Transverse colon (tissue), 4 donors: ENCODE measurements around the gene RAMP3. TPM values are rescaled to one million over a fixed set of nuclear protein-coding genes. Genes with fewer than 3 reads are reported as not detected.

Source experiments
- DNase-seq: peaks from one replicate; pipeline ENCODE4 v3.0.0-alpha.2; 2019
- H3K27ac ChIP-seq, 4 donors: fragments of 200-600 bp; sonication (generic); 2 replicates each; pipeline ENCODE4 v1.5.1; 2016 to 2018; ENCODE audit warnings: inconsistent platforms in 4 of 4
- H3K27me3 ChIP-seq: fragments of 200-600 bp; sonication (generic); 2 replicates; pipeline ENCODE4 v1.5.1; 2017; ENCODE audit warnings: inconsistent platforms
- H3K36me3 ChIP-seq, 4 donors: fragments of 200-600 bp; sonication (generic); 2 replicates each; pipeline ENCODE4 v1.5.1; 2017 to 2019; ENCODE audit warnings: inconsistent platforms in 4 of 4
- H3K4me1 ChIP-seq, 4 donors: fragments of 200-600 bp; sonication (generic); 2 replicates each; pipeline ENCODE4 v1.5.1; 2017 to 2020; ENCODE audit warnings: inconsistent platforms in 4 of 4
- H3K4me3 ChIP-seq, 4 donors: fragments of 200-600 bp; sonication (generic); 1 replicate in 1 of 4; 2 replicates in 3 of 4; pipeline versions ENCODE4 v1.5.1 to v1.6.1; 2017 to 2019; ENCODE audit warnings: inconsistent platforms in 4 of 4
- H3K9me3 ChIP-seq, 2 donors: fragments of 200-600 bp; sonication (generic); 2 replicates each; pipeline ENCODE4 v1.5.1; 2017 to 2019; ENCODE audit warnings: inconsistent platforms in 2 of 2
- CTCF ChIP-seq, 5 experiments: fragments of 200-600 bp in 3 of 5; fragments of 450-650 bp in 2 of 5; sonication (generic) in 3 of 5; IDR thresholded peaks; 1 replicate in 2 of 5; 2 replicates in 3 of 5; pipeline ENCODE4 v1.5.1; 2016 to 2017; ENCODE audit warnings: antibody characterized with exemption in 5 of 5, inconsistent platforms in 3 of 5, mild to moderate bottlenecking in 2 of 5, moderate library complexity in 1 of 5
- EP300 ChIP-seq: sonication (generic); formaldehyde crosslinking; IDR thresholded peaks from one replicate; pipeline ENCODE4 v1.6.1; 2017; ENCODE audit warnings: antibody characterized with exemption, low read depth
- POLR2A ChIP-seq: fragments of 450-650 bp; IDR thresholded peaks from one replicate; pipeline ENCODE4 v1.6.1; 2016; ENCODE audit warnings: antibody characterized with exemption, mild to moderate bottlenecking, moderate library complexity
- POLR2AphosphoS5 ChIP-seq, 3 donors: sonication (generic); formaldehyde crosslinking; IDR thresholded peaks; one replicate each; pipeline ENCODE4 v1.6.1; 2016; ENCODE audit warnings: antibody characterized with exemption in 3 of 3
- WGBS, 2 donors: methylation state at CpG; one replicate each; pipeline ENCODE4 v1.1.5; 2018; ENCODE audit warnings: low coverage in 1 of 2; 5-methylcytosine and 5-hydroxymethylcytosine counted together
- in situ Hi-C, 4 donors: fragments of 200-750 bp; cut with MboI; loops; one replicate each; pipeline versions ENCODE4 v1.15.0 to v1.15.1; 2017; ENCODE audit warnings: low sequenced_read_pairs in 3 of 4, low pct_ligation_motif_present in 1 of 4, low pct_unique_long_range_greater_than_20kb in 1 of 4
- intact Hi-C: fragments of 100-400 bp; cut with DNase I; formaldehyde crosslinking; loops from one replicate; pipeline ENCODE4 v1.15.1; 2023; ENCODE audit warnings: low total_unique reads
- total RNA-seq, 4 donors: library from RNA; depleted of rRNA; stranded (reverse); fragments of >200 nt; gene quantifications; one replicate each; pipeline ENCODE4 v1.1.0, GENCODE V29; 2016

RAMP3 gene
- total RNA-seq, 4 donors from 2014 or later, result 6.4 to 25.1 (median 15.2) TPM

- H3K9me3 ChIP-seq, result no peaks in the 10 kb centered on the region
- no peak overlapping the region for H3K27ac ChIP-seq
- in situ Hi-C loops (no loop called here), intact Hi-C loops (no loop called here)
- TF ChIP-seq EP300, result no peak
- TF ChIP-seq POLR2AphosphoS5 (IDR thresholded peaks at IDR 0.05), result no peak
- TF ChIP-seq CTCF (IDR thresholded peaks at IDR 0.05), result no peak
- no peak for TF ChIP-seq POLR2A
- H3K27me3 ChIP-seq, result no peaks in the 10 kb centered on the region
- H3K4me1 ChIP-seq, result no peaks in the 10 kb centered on the region
- H3K36me3 ChIP-seq, result no peaks in the 10 kb centered on the region
- no peak for DNase-seq
- no peak overlapping the region for H3K4me3 ChIP-seq
- WGBS, 2 donors, result 65% methylated on average over 4 of the region's 4 CpGs; no CpG with 5 or more reads in 1 of the 2 donors
Observed at GRCh38 chr7:45193828-45194227, 36.2 kb downstream of the RAMP3 start.

GRCh38 chr7:45196374-45196773, 38.8 kb downstream of the RAMP3 start:
- no peaks in the 10 kb centered on the region for H3K9me3 ChIP-seq
- TF ChIP-seq EP300, result no peak
- no peaks in the 10 kb centered on the region for H3K36me3 ChIP-seq
- in situ Hi-C loops, result no loop called here
- DNase-seq, result no peak
- WGBS, 2 donors, result 82 to 84% methylated on average over 2 to 7 of the region's 7 CpGs
- no peak overlapping the region for H3K4me3 ChIP-seq
- no peak overlapping the region for H3K27ac ChIP-seq
- no peaks in the 10 kb centered on the region for H3K4me1 ChIP-seq
- H3K27me3 ChIP-seq, result no peaks in the 10 kb centered on the region
- intact Hi-C loops, result no loop called here

- in situ Hi-C loops (no loop called here), intact Hi-C loops (no loop called here)
- no peaks in the 10 kb centered on the region for H3K36me3 ChIP-seq
- no peaks in the 10 kb centered on the region for H3K4me1 ChIP-seq
- H3K9me3 ChIP-seq, result no peaks in the 10 kb centered on the region
- no peaks in the 10 kb centered on the region for H3K27me3 ChIP-seq
- TF ChIP-seq POLR2A (no peak), POLR2AphosphoS5 (IDR thresholded peaks at IDR 0.05) (no peak), CTCF (IDR thresholded peaks at IDR 0.05) (no peak), EP300 (no peak)
- no peak overlapping the region for H3K27ac ChIP-seq
- no peak overlapping the region for H3K4me3 ChIP-seq
- no peak for DNase-seq
- WGBS, 2 donors, result 83 to 92% methylated on average over 1 to 2 of the region's 2 CpGs
Observed at GRCh38 chr7:45197461-45197860, 39.9 kb downstream of the RAMP3 start.

GRCh38 chr7:45198986-45199385, 41.4 kb downstream of the RAMP3 start:
- 92 to 100% methylated on average over 1 to 3 of the region's 3 CpGs for WGBS, 2 donors
- intact Hi-C loops, result no loop called here
- DNase-seq, result no peak
- in situ Hi-C loops, result no loop called here
- Histone ChIP-seq H3K4me3 (no peak overlapping the region), H3K27me3 (no peaks in the 10 kb centered on the region), H3K27ac (no peak overlapping the region), H3K36me3 (no peaks in the 10 kb centered on the region), H3K9me3 (no peaks in the 10 kb centered on the region), H3K4me1 (peaks cover 0 to 6% (median 2%) of the 10 kb centered on the region in 4 donors)
- no peak for TF ChIP-seq POLR2AphosphoS5 (IDR thresholded peaks at IDR 0.05)
- TF ChIP-seq POLR2A, result no peak
- no peak for TF ChIP-seq EP300

GRCh38 chr7:45199506-45199905, 41.9 kb downstream of the RAMP3 start:
- intact Hi-C loops, result no loop called here
- 81 to 85% methylated on average over 4 of the region's 4 CpGs for WGBS, 2 donors
- no peak for DNase-seq
- Histone ChIP-seq H3K4me1 (peaks cover 0 to 12% (median 2%) of the 10 kb centered on the region in 4 donors), H3K27ac (no peak overlapping the region), H3K4me3 (no peak overlapping the region), H3K27me3 (no peaks in the 10 kb centered on the region), H3K36me3 (no peaks in the 10 kb centered on the region), H3K9me3 (no peaks in the 10 kb centered on the region)
- TF ChIP-seq POLR2AphosphoS5 (IDR thresholded peaks at IDR 0.05), result no peak
- TF ChIP-seq EP300, result no peak
- TF ChIP-seq POLR2A, result no peak
- no peak for TF ChIP-seq CTCF (IDR thresholded peaks at IDR 0.05)
- in situ Hi-C loops, result no loop called here
